GM23338 (cell line): ENCODE data around the gene ALAD. TPM values are rescaled to one million over a fixed set of nuclear protein-coding genes. Genes with fewer than 3 reads are reported as not detected.

Experiments
- ATAC-seq: fragments of 200-7000 bp; cut with Tn5 transposase; 3 replicates; pipeline ENCODE4 v1.9.1; 2020
- DNase-seq: peaks from one replicate; pipeline ENCODE4 v3.0.0-alpha.2; 2015; ENCODE audit warnings: low spot score
- H2AFZ ChIP-seq: fragments of 200-600 bp; sonication (generic); 2 replicates; pipeline ENCODE4 v1.8.0; 2016; ENCODE audit warnings: antibody characterized with exemption, mild to moderate bottlenecking, moderate library complexity
- H3F3A ChIP-seq: fragments of 200-600 bp; sonication (generic); replicated peaks from 2 replicates; pipeline ENCODE4 v1.8.0; 2017; ENCODE audit warnings: antibody characterized with exemption, mixed run types, low read depth
- H3K27ac ChIP-seq: fragments of 200-600 bp; sonication (generic); 2 replicates; pipeline ENCODE4 v1.6.1; 2016; ENCODE audit warnings: low read depth
- H3K27me3 ChIP-seq: fragments of 200-600 bp; sonication (generic); 2 replicates; pipeline ENCODE4 v1.8.0; 2016; ENCODE audit warnings: mild to moderate bottlenecking, mixed run types, moderate library complexity; ENCODE audit not compliant: insufficient read depth
- H3K36me3 ChIP-seq: fragments of 200-600 bp; sonication (generic); 2 replicates; pipeline ENCODE4 v1.8.0; 2016; ENCODE audit warnings: mild to moderate bottlenecking; ENCODE audit not compliant: insufficient read depth
- H3K4me1 ChIP-seq: fragments of 200-600 bp; sonication (generic); 2 replicates; pipeline ENCODE4 v1.8.0; 2016; ENCODE audit warnings: mild to moderate bottlenecking, moderate library complexity; ENCODE audit not compliant: insufficient read depth
- H3K4me2 ChIP-seq: fragments of 200-600 bp; sonication (generic); 2 replicates; pipeline ENCODE4 v1.7.1; 2017; ENCODE audit warnings: mixed run types
- H3K4me3 ChIP-seq: fragments of 200-600 bp; sonication (generic); 2 replicates; pipeline ENCODE4 v1.6.1; 2016; ENCODE audit warnings: mixed run types
- H3K79me2 ChIP-seq: fragments of 200-600 bp; sonication (generic); replicated peaks from 2 replicates; pipeline ENCODE4 v1.8.0; 2017; ENCODE audit warnings: mild to moderate bottlenecking; ENCODE audit not compliant: insufficient read depth
- H3K9me2 ChIP-seq: fragments of 200-600 bp; sonication (generic); 2 replicates; pipeline ENCODE4 v1.8.0; 2017; ENCODE audit not compliant: insufficient read depth
- H4K20me1 ChIP-seq: fragments of 200-600 bp; sonication (generic); replicated peaks from 2 replicates; pipeline ENCODE4 v1.8.0; 2017; ENCODE audit warnings: mild to moderate bottlenecking; ENCODE audit not compliant: insufficient read depth
- H3K27ac Mint-ChIP-seq: 2 replicates; pipeline ENCODE4 v1.8.0; 2020; ENCODE audit warnings: inconsistent platforms, mild to moderate bottlenecking, moderate library complexity, mixed read lengths
- H3K27me3 Mint-ChIP-seq: 3 replicates; pipeline ENCODE4 v1.8.0; 2022; ENCODE audit warnings: low read depth, mild to moderate bottlenecking, moderate library complexity, mixed read lengths, inconsistent platforms; ENCODE audit not compliant: insufficient read depth, poor library complexity
- H3K36me3 Mint-ChIP-seq: 3 replicates; pipeline ENCODE4 v1.8.0; 2021; ENCODE audit warnings: low read depth, mild to moderate bottlenecking, inconsistent platforms, moderate library complexity, mixed read lengths
- H3K4me1 Mint-ChIP-seq: 3 replicates; pipeline ENCODE4 v1.8.0; 2020; ENCODE audit warnings: mild to moderate bottlenecking, inconsistent platforms, mixed read lengths
- H3K4me3 Mint-ChIP-seq: 3 replicates; pipeline ENCODE4 v1.8.0; 2021; ENCODE audit warnings: moderate library complexity, mild to moderate bottlenecking, inconsistent platforms, mixed read lengths
- H3K9me3 Mint-ChIP-seq: 3 replicates; pipeline ENCODE4 v1.8.0; 2020; ENCODE audit warnings: moderate library complexity, mild to moderate bottlenecking, inconsistent platforms, mixed read lengths
- CREB1 ChIP-seq: fragments of 250-450 bp; sonication (Bioruptor Pico); IDR thresholded peaks from 2 replicates; pipeline ENCODE4 v1.5.0; 2020; ENCODE audit warnings: low read depth, mild to moderate bottlenecking, moderate library complexity
- ETS1 ChIP-seq: IDR thresholded peaks from 2 replicates; pipeline ENCODE4 v1.6.1; 2016; ENCODE audit warnings: antibody characterized with exemption
- EZH2 ChIP-seq: fragments of 200-600 bp; sonication (generic); IDR thresholded peaks from one replicate; pipeline ENCODE4 v1.8.0; 2017; ENCODE audit warnings: antibody characterized with exemption, mild to moderate bottlenecking, low read depth; ENCODE audit not compliant: unreplicated experiment
- EZH2phosphoT487 ChIP-seq: fragments of 200-600 bp; sonication (generic); IDR thresholded peaks from one replicate; pipeline ENCODE4 v1.8.1; 2018; ENCODE audit warnings: antibody characterized with exemption; ENCODE audit not compliant: unreplicated experiment
- JUNB ChIP-seq: IDR thresholded peaks from one replicate; pipeline ENCODE4 v1.6.1; 2016; ENCODE audit warnings: antibody characterized with exemption; ENCODE audit not compliant: unreplicated experiment
- NANOG ChIP-seq: IDR thresholded peaks from 2 replicates; pipeline ENCODE4 v1.6.1; 2016; ENCODE audit warnings: antibody characterized with exemption, borderline replicate concordance
- POLR2AphosphoS5 ChIP-seq: IDR thresholded peaks from 2 replicates; pipeline ENCODE4 v1.6.1; 2016; ENCODE audit warnings: antibody characterized with exemption, low read depth
- STAT1 ChIP-seq: IDR thresholded peaks from one replicate; pipeline ENCODE4 v1.6.1; 2016; ENCODE audit warnings: antibody characterized with exemption; ENCODE audit not compliant: unreplicated experiment
- ZNF114 ChIP-seq: fragments of 250-450 bp; sonication (Bioruptor Pico); IDR thresholded peaks from 2 replicates; pipeline ENCODE4 v1.5.0; 2020; ENCODE audit warnings: mild to moderate bottlenecking, moderate library complexity
- ZNF331 ChIP-seq: fragments of 250-450 bp; sonication (Bioruptor Pico); IDR thresholded peaks from 2 replicates; pipeline ENCODE4 v1.5.0; 2020; ENCODE audit warnings: low read depth, mild to moderate bottlenecking, moderate library complexity
- polyA plus RNA-seq: library from polyadenylated mRNA; unstranded; fragments of >200 nt; fragmentation: Nextera tagmentation; extraction: Ambion mirVana; gene quantifications from 2 replicates; pipeline ENCODE4 v1.2.1, GENCODE V29; 2016
- total RNA-seq: library from RNA; depleted of rRNA; stranded (reverse); fragments of >200 nt; shearing (Covaris generic); gene quantifications from 2 replicates; pipeline ENCODE4 v1.2.3, GENCODE V29; 2014
- TF ChIP-seq, protein P1 (sequence below): IDR thresholded peaks from one replicate; pipeline ENCODE4 v1.6.1; 2018; ENCODE audit warnings: antibody characterized with exemption; ENCODE audit not compliant: unreplicated experiment
- TF ChIP-seq, protein P2 (sequence below), 2 experiments: fragments of 200-600 bp in 1 of 2; sonication (generic) in 1 of 2; conservative IDR thresholded peaks; 2 replicates each; pipeline versions ENCODE4 v1.5.1 to v1.6.1; 2016 to 2017; ENCODE audit warnings: antibody characterized with exemption in 2 of 2, low read depth in 2 of 2, mild to moderate bottlenecking in 2 of 2, moderate library complexity in 1 of 2

ALAD gene
- total and polyA plus RNA-seq, 2 experiments from 2014 or later, result 7.1 to 10.1 TPM

DNA sequence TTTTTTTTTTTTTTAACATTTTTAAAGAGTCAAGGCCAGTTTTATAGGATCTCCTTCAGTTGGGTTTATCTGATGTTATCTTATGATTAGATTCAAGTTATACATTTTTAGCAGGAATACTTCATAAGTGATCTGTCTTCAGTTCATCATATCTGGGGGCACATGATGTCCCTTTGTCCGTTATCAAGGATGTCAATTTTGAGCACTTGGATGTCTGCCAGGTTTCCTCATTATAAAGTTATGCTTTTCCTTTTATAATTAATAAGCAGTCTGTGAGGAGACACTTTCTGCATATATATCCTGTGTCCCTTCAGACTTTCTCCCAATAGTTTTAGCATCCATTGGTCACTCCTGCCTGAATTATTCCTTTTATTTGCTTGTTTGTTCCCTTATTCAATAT, 36.1 kb downstream of the ALAD start (continued):
- TF ChIP-seq, protein P1, sequence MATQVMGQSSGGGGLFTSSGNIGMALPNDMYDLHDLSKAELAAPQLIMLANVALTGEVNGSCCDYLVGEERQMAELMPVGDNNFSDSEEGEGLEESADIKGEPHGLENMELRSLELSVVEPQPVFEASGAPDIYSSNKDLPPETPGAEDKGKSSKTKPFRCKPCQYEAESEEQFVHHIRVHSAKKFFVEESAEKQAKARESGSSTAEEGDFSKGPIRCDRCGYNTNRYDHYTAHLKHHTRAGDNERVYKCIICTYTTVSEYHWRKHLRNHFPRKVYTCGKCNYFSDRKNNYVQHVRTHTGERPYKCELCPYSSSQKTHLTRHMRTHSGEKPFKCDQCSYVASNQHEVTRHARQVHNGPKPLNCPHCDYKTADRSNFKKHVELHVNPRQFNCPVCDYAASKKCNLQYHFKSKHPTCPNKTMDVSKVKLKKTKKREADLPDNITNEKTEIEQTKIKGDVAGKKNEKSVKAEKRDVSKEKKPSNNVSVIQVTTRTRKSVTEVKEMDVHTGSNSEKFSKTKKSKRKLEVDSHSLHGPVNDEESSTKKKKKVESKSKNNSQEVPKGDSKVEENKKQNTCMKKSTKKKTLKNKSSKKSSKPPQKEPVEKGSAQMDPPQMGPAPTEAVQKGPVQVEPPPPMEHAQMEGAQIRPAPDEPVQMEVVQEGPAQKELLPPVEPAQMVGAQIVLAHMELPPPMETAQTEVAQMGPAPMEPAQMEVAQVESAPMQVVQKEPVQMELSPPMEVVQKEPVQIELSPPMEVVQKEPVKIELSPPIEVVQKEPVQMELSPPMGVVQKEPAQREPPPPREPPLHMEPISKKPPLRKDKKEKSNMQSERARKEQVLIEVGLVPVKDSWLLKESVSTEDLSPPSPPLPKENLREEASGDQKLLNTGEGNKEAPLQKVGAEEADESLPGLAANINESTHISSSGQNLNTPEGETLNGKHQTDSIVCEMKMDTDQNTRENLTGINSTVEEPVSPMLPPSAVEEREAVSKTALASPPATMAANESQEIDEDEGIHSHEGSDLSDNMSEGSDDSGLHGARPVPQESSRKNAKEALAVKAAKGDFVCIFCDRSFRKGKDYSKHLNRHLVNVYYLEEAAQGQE, result no peak
- TF ChIP-seq STAT1 (no peak), EZH2 (no peak), JUNB (no peak), POLR2AphosphoS5 (no peak), ZNF114 (no peak), CREB1 (CRISPR knock-in tag) (no peak), ETS1 (no peak), EZH2phosphoT487 (no peak)
- TF ChIP-seq, protein P2, sequence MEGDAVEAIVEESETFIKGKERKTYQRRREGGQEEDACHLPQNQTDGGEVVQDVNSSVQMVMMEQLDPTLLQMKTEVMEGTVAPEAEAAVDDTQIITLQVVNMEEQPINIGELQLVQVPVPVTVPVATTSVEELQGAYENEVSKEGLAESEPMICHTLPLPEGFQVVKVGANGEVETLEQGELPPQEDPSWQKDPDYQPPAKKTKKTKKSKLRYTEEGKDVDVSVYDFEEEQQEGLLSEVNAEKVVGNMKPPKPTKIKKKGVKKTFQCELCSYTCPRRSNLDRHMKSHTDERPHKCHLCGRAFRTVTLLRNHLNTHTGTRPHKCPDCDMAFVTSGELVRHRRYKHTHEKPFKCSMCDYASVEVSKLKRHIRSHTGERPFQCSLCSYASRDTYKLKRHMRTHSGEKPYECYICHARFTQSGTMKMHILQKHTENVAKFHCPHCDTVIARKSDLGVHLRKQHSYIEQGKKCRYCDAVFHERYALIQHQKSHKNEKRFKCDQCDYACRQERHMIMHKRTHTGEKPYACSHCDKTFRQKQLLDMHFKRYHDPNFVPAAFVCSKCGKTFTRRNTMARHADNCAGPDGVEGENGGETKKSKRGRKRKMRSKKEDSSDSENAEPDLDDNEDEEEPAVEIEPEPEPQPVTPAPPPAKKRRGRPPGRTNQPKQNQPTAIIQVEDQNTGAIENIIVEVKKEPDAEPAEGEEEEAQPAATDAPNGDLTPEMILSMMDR (conservative IDR thresholded peaks at IDR 0.05; ENCODE audit: low read depth in 2 of 2), result no peak

- Histone ChIP-seq H3K27me3 (no peaks in the 10 kb centered on the region), H3K79me2 (no peaks in the 10 kb centered on the region), H2AFZ (no peak overlapping the region), H3K27ac (no peak overlapping the region), H3K4me1 (no peaks in the 10 kb centered on the region), H3K4me3 (no peak overlapping the region), H3K4me2 (no peak overlapping the region), H4K20me1 (no peaks in the 10 kb centered on the region), H3F3A (no peaks in the 10 kb centered on the region), H3K9me2 (no peaks in the 10 kb centered on the region), H3K36me3 (no peaks in the 10 kb centered on the region)
- Mint-ChIP-seq H3K36me3 (no peaks in the 10 kb centered on the region), H3K9me3 (no peaks in the 10 kb centered on the region), H3K27me3 (no peaks in the 10 kb centered on the region), H3K27ac (no peak overlapping the region), H3K4me1 (no peaks in the 10 kb centered on the region), H3K4me3 (no peak overlapping the region)
- TF ChIP-seq EZH2 (no peak), NANOG (no peak), STAT1 (no peak), POLR2AphosphoS5 (no peak), CREB1 (CRISPR knock-in tag) (no peak), JUNB (no peak), ZNF331 (CRISPR knock-in tag) (no peak), ETS1 (no peak), ZNF114 (no peak)
- TF ChIP-seq, protein P1, result no peak
- TF ChIP-seq, protein P2 (conservative IDR thresholded peaks at IDR 0.05; ENCODE audit: low read depth in 2 of 2), result no peak
- DNase-seq, result no peak
- no peak for ATAC-seq
These were observed 37.7 kb downstream of the ALAD start for GRCh38 chr9:113363336-113363735.
